ENCODE measurements around the gene MST1.
"Not testable (repeated sequence)": the region's sequence is repeated elsewhere in the genome, so short reads cannot be mapped to it uniquely, and the experiment has no call there.

MST1 gene

GRCh38 chr3:49691481-49691880 is 2.2 kb upstream of the MST1 start:
- not testable (repeated sequence) for H3K36me3 ChIP-seq; H3K4me3 ChIP-seq (ENCODE audit: low read depth in 1 of 2, low read length in 1 of 2); H3K9me3 ChIP-seq; H3K27ac ChIP-seq
- Histone ChIP-seq H3K4me1 (ENCODE audit: control insufficient read depth in 1 of 2, insufficient read depth in 1 of 2, low read depth in 1 of 2, low read length in 1 of 2) (peaks cover 24% of the 10 kb centered on the region in 2 experiments), H3K27me3 (peaks cover 19% of the 10 kb centered on the region)

GRCh38 chr3:49690856-49691255 is 1.6 kb upstream of the MST1 start:
- H3K4me3 ChIP-seq (ENCODE audit: low read depth in 1 of 2, low read length in 1 of 2); H3K27ac ChIP-seq; H3K36me3 ChIP-seq; H3K9me3 ChIP-seq: not testable (repeated sequence)
- Histone ChIP-seq H3K27me3 (peaks cover 25% of the 10 kb centered on the region), H3K4me1 (ENCODE audit: control insufficient read depth in 1 of 2, insufficient read depth in 1 of 2, low read depth in 1 of 2, low read length in 1 of 2) (peaks cover 24 to 28% of the 10 kb centered on the region in 2 experiments)

GRCh38 chr3:49689908-49690624 is 792 bp upstream of the MST1 start:
- Histone ChIP-seq H3K4me1 (ENCODE audit: control insufficient read depth in 1 of 2, insufficient read depth in 1 of 2, low read depth in 1 of 2, low read length in 1 of 2) (peaks cover 24 to 28% of the 10 kb centered on the region in 2 experiments), H3K27me3 (peaks cover 33% of the 10 kb centered on the region), H3K4me3 (ENCODE audit: low read depth in 1 of 2, low read length in 1 of 2) (peak overlapping the region; percentile 95 to 99), H3K27ac (peak overlapping the region; percentile 67)
- H3K36me3 ChIP-seq, H3K9me3 ChIP-seq: not testable (repeated sequence)

GRCh38 chr3:49688338-49689045 is 782 bp downstream of the MST1 start:
- Histone ChIP-seq H3K36me3 (peaks cover 20% of the 10 kb centered on the region), H3K4me1 (ENCODE audit: control insufficient read depth in 1 of 2, insufficient read depth in 1 of 2, low read depth in 1 of 2, low read length in 1 of 2) (peaks cover 24 to 28% of the 10 kb centered on the region in 2 experiments), H3K4me3 (ENCODE audit: low read depth in 1 of 2, low read length in 1 of 2) (peak overlapping the region; percentile 95 to 99), H3K27me3 (peaks cover 38% of the 10 kb centered on the region), H3K27ac (peak overlapping the region; percentile 67)
- not testable (repeated sequence) for H3K9me3 ChIP-seq

GRCh38 chr3:49687424-49687795 is 1.9 kb downstream of the MST1 start:
- H3K36me3 ChIP-seq: peaks cover 31% of the 10 kb centered on the region
- peaks cover 38% of the 10 kb centered on the region for H3K27me3 ChIP-seq
- not testable (repeated sequence) for H3K27ac ChIP-seq; H3K9me3 ChIP-seq; H3K4me3 ChIP-seq (ENCODE audit: low read depth in 1 of 2, low read length in 1 of 2)
- peaks cover 24 to 28% of the 10 kb centered on the region in 2 experiments for H3K4me1 ChIP-seq (ENCODE audit: control insufficient read depth in 1 of 2, insufficient read depth in 1 of 2, low read depth in 1 of 2, low read length in 1 of 2)

- peaks cover 35% of the 10 kb centered on the region for H3K36me3 ChIP-seq
- not testable (repeated sequence) for H3K9me3 ChIP-seq; H3K27ac ChIP-seq; H3K4me3 ChIP-seq (ENCODE audit: low read depth in 1 of 2, low read length in 1 of 2)
- H3K4me1 ChIP-seq (ENCODE audit: control insufficient read depth in 1 of 2, insufficient read depth in 1 of 2, low read depth in 1 of 2, low read length in 1 of 2): peaks cover 24 to 28% of the 10 kb centered on the region in 2 experiments
- H3K27me3 ChIP-seq: peaks cover 38% of the 10 kb centered on the region
These were observed 2.4 kb downstream of the MST1 start for GRCh38 chr3:49686769-49687423.

GRCh38 chr3:49686346-49686745 is 2.9 kb downstream of the MST1 start:
- not testable (repeated sequence) for H3K9me3 ChIP-seq; H3K4me3 ChIP-seq (ENCODE audit: low read depth in 1 of 2, low read length in 1 of 2); H3K27ac ChIP-seq
- H3K4me1 ChIP-seq (ENCODE audit: control insufficient read depth in 1 of 2, insufficient read depth in 1 of 2, low read depth in 1 of 2, low read length in 1 of 2): peaks cover 24 to 28% of the 10 kb centered on the region in 2 experiments
- H3K36me3 ChIP-seq: peaks cover 38% of the 10 kb centered on the region
- peaks cover 38% of the 10 kb centered on the region for H3K27me3 ChIP-seq

- peaks cover 38% of the 10 kb centered on the region for H3K27me3 ChIP-seq
- not testable (repeated sequence) for H3K9me3 ChIP-seq; H3K4me3 ChIP-seq (ENCODE audit: low read depth in 1 of 2, low read length in 1 of 2); H3K27ac ChIP-seq
- peaks cover 43% of the 10 kb centered on the region for H3K36me3 ChIP-seq
- H3K4me1 ChIP-seq (ENCODE audit: control insufficient read depth in 1 of 2, insufficient read depth in 1 of 2, low read depth in 1 of 2, low read length in 1 of 2): peaks cover 19 to 26% of the 10 kb centered on the region in 2 experiments
These were observed 3.4 kb downstream of the MST1 start for GRCh38 chr3:49685846-49686245.

- not testable (repeated sequence) for H3K9me3 ChIP-seq; H3K27ac ChIP-seq; H3K4me3 ChIP-seq (ENCODE audit: low read depth in 1 of 2, low read length in 1 of 2)
- H3K4me1 ChIP-seq (ENCODE audit: control insufficient read depth in 1 of 2, insufficient read depth in 1 of 2, low read depth in 1 of 2, low read length in 1 of 2): peaks cover 12 to 20% of the 10 kb centered on the region in 2 experiments
- H3K36me3 ChIP-seq: peaks cover 51% of the 10 kb centered on the region
- peaks cover 38% of the 10 kb centered on the region for H3K27me3 ChIP-seq
These were observed 4.2 kb downstream of the MST1 start for GRCh38 chr3:49685103-49685502.

GRCh38 chr3:49684453-49684852 is 4.8 kb downstream of the MST1 start:
- peaks cover 38% of the 10 kb centered on the region for H3K27me3 ChIP-seq
- H3K4me1 ChIP-seq (ENCODE audit: control insufficient read depth in 1 of 2, insufficient read depth in 1 of 2, low read depth in 1 of 2, low read length in 1 of 2): peaks cover 7 to 16% of the 10 kb centered on the region in 2 experiments
- not testable (repeated sequence) for H3K27ac ChIP-seq; H3K4me3 ChIP-seq (ENCODE audit: low read depth in 1 of 2, low read length in 1 of 2); H3K9me3 ChIP-seq
- peaks cover 57% of the 10 kb centered on the region for H3K36me3 ChIP-seq

Data from neutrophil (primary cell).